A673 (cell line): ENCODE data around the gene FCHSD2. TPM values are rescaled to one million over a fixed set of nuclear protein-coding genes. Genes with fewer than 3 reads are reported as not detected.
"Not testable (repeated sequence)": the region's sequence is repeated elsewhere in the genome, so short reads cannot be mapped to it uniquely, and the experiment has no call there.

ENCODE experiments used
- BruUV-seq: library from RNA; stranded (reverse); fragments of 400-500 nt; replicated peaks from 2 replicates; lab custom pipeline; 2021; lab: Mats Ljungman, UMichigan
- CTCF ChIA-PET: fragments of 300-600 bp; sonication (Branson Sonifier 250); formaldehyde crosslinking; loops from one replicate; lab custom pipeline; 2022; ENCODE audit warnings: antibody characterized with exemption; lab: Charles Lee
- POLR2A ChIA-PET: fragments of 300-600 bp; sonication (Branson Sonifier 250); formaldehyde crosslinking; loops from one replicate; lab custom pipeline; 2022; ENCODE audit warnings: antibody characterized with exemption; ENCODE audit not compliant: low non-redundant PET; lab: Charles Lee
- DNase-seq: peaks from one replicate; pipeline ENCODE4 v3.0.0-alpha.2; 2015; ENCODE audit warnings: low spot score
- H3K27ac ChIP-seq: fragments of 200-600 bp; sonication (generic); 2 replicates; pipeline ENCODE4 v1.5.1; 2016; ENCODE audit warnings: mixed run types, low read depth, mild to moderate bottlenecking, mixed read lengths, antibody characterized with exemption, low read length; ENCODE audit not compliant: poor library complexity, severe bottlenecking
- H3K27me3 ChIP-seq: fragments of 200-600 bp; sonication (generic); replicated peaks from 2 replicates; pipeline ENCODE4 v1.6.1; 2017; ENCODE audit warnings: mixed run types, low read depth, mild to moderate bottlenecking, mixed read lengths, antibody characterized with exemption, low read length; ENCODE audit not compliant: insufficient read depth, poor library complexity
- H3K36me3 ChIP-seq: fragments of 200-600 bp; sonication (generic); 2 replicates; pipeline ENCODE4 v1.6.1; 2016; ENCODE audit warnings: mixed run types, mild to moderate bottlenecking, mixed read lengths, antibody characterized with exemption, low read length; ENCODE audit not compliant: insufficient read depth, poor library complexity, severe bottlenecking
- H3K4me1 ChIP-seq: fragments of 200-600 bp; sonication (generic); 2 replicates; pipeline ENCODE4 v1.6.1; 2017; ENCODE audit warnings: mixed run types, mild to moderate bottlenecking, mixed read lengths, antibody characterized with exemption, low read length; ENCODE audit not compliant: insufficient read depth, poor library complexity, severe bottlenecking
- H3K4me3 ChIP-seq: fragments of 200-600 bp; sonication (generic); 2 replicates; pipeline ENCODE4 v1.5.1; 2016; ENCODE audit warnings: low read depth, mixed run types, mild to moderate bottlenecking, mixed read lengths, low read length; ENCODE audit not compliant: poor library complexity, severe bottlenecking
- H3K9me3 ChIP-seq: fragments of 200-600 bp; sonication (generic); 2 replicates; pipeline ENCODE4 v1.6.1; 2016; ENCODE audit warnings: mixed run types, low read depth, mild to moderate bottlenecking, mixed read lengths, antibody characterized with exemption, low read length; ENCODE audit not compliant: poor library complexity, severe bottlenecking
- CTCF ChIP-seq: fragments of 300-800, 200-600 bp; sonication (generic); conservative IDR thresholded peaks from 2 replicates; pipeline ENCODE4 v1.5.1; 2017; ENCODE audit warnings: low read depth, mild to moderate bottlenecking, antibody characterized with exemption, low read length, moderate library complexity, mixed read lengths
- EZH2 ChIP-seq: fragments of 200-600 bp; sonication (generic); IDR thresholded peaks from 2 replicates; pipeline ENCODE4 v1.6.1; 2017; ENCODE audit warnings: borderline replicate concordance, low read depth, mild to moderate bottlenecking, mixed read lengths, antibody characterized with exemption, low read length; ENCODE audit not compliant: poor library complexity, severe bottlenecking
- intact Hi-C: fragments of 100-400 bp; cut with micrococcal nuclease; formaldehyde crosslinking; loops from one replicate; pipeline ENCODE4 v1.10.0; 2022; ENCODE audit not compliant: unreplicated experiment
- total RNA-seq: library from RNA; stranded (reverse); gene quantifications from 2 replicates; pipeline ENCODE4 v1.2.3, GENCODE V29; 2021

FCHSD2 gene
- total RNA-seq, 1 experiment from 2014 or later = 44.7 TPM

- no peak overlapping the region for H3K4me3 ChIP-seq
- peak overlapping the region; percentile 12 for H3K27ac ChIP-seq
- DNase-seq = no peak
- POLR2A ChIA-PET = interaction anchor here (0.6 kb wide), 1 partner anchor 66 kb away, joined by 3 read pairs; no protein-coding TSS in a partner anchor
- H3K27me3 ChIP-seq = no peaks in the 10 kb centered on the region
- CTCF ChIA-PET = interaction anchor here (0.6 to 2.6 kb wide), 4 partner anchors 10 to 309 kb away, joined by 3 to 21 read pairs (median 7); no protein-coding TSS in a partner anchor
- H3K4me1 ChIP-seq = peaks cover 12% of the 10 kb centered on the region
- intact Hi-C loops = loop anchor here (1.0 kb wide), 1 partner anchor 67 kb away; no protein-coding TSS in a partner anchor
- BruUV-seq = no TSS peak
- H3K36me3 ChIP-seq = no peaks in the 10 kb centered on the region
- H3K9me3 ChIP-seq = no peaks in the 10 kb centered on the region
- TF ChIP-seq CTCF (no peak), EZH2 (no peak)
Measured at GRCh38 chr11:72792437-72793021, 349.6 kb downstream of the FCHSD2 start.

- CTCF ChIA-PET, BruUV-seq, H3K4me3 ChIP-seq, H3K9me3 ChIP-seq, intact Hi-C loops, H3K27me3 ChIP-seq, H3K27ac ChIP-seq, H3K36me3 ChIP-seq, DNase-seq, POLR2A ChIA-PET: not testable (repeated sequence)
- peaks cover 12% of the 10 kb centered on the region for H3K4me1 ChIP-seq
Measured at GRCh38 chr11:72791228-72791627, 350.9 kb downstream of the FCHSD2 start.

- no peak for DNase-seq
- H3K27ac ChIP-seq = no peak overlapping the region
- no peak overlapping the region for H3K4me3 ChIP-seq
- H3K36me3 ChIP-seq = no peaks in the 10 kb centered on the region
- no peaks in the 10 kb centered on the region for H3K9me3 ChIP-seq
- POLR2A ChIA-PET = no interaction called here
- intact Hi-C loops = no loop called here
- TF ChIP-seq CTCF = no peak
- TF ChIP-seq EZH2 = no peak
- H3K4me1 ChIP-seq = peaks cover 12% of the 10 kb centered on the region
- H3K27me3 ChIP-seq = no peaks in the 10 kb centered on the region
- CTCF ChIA-PET = no interaction called here
- no TSS peak for BruUV-seq
Measured at GRCh38 chr11:72789493-72790131, 352.5 kb downstream of the FCHSD2 start.
